ENCODE measurements around the gene MAST3. TPM values are rescaled to one million over a fixed set of nuclear protein-coding genes. Genes with fewer than 3 reads are reported as not detected.
A peak's percentile ranks its signal among the peaks of the same experiment; 100 is the strongest.

The MAST3 gene
- total RNA-seq, 1 donor from 2014 or later, result 5.0 TPM

DNA sequence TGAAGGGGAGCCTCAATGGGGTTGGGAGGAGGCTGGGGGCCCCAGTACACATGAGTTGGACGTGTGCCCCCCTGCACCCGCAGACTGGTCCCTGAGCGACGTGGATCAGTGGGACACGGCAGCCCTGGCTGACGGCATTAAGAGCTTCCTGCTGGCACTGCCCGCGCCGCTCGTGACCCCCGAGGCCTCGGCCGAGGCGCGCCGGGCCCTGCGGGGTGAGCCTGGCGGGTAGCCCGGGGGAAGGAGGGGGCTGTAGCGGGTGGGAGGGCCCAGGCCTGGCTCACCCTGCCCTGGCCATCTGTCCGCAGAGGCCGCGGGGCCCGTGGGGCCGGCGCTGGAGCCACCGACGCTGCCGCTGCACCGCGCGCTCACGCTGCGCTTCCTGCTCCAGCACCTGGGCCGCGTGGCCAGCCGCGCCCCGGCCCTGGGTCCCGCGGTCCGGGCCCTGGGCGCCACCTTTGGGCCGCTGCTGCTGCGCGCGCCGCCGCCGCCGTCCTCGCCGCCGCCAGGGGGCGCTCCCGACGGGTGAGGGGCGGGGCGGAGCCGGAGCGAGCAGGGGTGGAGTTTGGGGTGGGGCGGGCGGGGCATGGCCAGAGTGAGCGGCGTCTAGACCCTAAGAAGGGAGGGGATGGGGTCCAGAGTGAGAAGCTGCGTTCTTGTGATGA lies 63.5 kb downstream of the MAST3 start:
- DNase-seq, result peak; percentile 48

DNA sequence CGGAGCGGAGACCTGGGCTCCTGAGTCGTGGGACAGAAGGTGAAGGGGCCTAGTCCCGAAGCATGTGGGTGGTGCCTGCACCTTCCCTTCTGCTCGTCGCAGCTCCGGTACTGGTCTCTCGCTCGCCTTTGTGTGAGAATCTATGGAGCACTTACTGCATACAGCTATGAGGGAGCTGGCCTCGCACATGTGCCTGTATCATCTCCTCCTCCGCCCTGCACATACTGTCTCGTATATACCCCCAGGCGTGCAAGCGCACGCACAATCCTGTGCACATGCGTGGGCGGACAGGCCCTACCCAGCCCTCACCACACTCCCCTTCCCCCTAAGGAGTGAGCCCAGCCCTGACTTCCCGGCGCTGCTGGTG lies 64.0 kb downstream of the MAST3 start:
- DNase-seq, result no peak

DNA sequence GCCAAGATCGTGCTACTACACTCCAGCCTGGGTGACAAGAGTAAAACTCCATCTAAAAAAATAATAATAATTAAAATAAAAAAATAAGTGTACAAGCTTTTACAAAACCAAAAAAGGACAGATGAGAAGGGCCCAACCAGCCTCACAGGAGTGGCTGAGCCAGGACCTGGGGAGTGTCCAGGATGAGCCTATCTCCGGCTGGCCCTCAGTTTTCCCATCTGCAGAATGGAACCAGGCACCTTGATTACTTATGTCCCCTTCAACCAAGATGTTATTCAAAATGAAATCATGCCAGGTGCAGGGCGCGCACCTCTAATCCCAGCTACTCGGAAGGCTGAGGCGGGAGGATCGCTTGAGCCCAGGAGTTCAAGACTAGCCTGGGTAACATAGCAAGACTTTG lies 66.5 kb downstream of the MAST3 start:
- no peak for DNase-seq

DNA sequence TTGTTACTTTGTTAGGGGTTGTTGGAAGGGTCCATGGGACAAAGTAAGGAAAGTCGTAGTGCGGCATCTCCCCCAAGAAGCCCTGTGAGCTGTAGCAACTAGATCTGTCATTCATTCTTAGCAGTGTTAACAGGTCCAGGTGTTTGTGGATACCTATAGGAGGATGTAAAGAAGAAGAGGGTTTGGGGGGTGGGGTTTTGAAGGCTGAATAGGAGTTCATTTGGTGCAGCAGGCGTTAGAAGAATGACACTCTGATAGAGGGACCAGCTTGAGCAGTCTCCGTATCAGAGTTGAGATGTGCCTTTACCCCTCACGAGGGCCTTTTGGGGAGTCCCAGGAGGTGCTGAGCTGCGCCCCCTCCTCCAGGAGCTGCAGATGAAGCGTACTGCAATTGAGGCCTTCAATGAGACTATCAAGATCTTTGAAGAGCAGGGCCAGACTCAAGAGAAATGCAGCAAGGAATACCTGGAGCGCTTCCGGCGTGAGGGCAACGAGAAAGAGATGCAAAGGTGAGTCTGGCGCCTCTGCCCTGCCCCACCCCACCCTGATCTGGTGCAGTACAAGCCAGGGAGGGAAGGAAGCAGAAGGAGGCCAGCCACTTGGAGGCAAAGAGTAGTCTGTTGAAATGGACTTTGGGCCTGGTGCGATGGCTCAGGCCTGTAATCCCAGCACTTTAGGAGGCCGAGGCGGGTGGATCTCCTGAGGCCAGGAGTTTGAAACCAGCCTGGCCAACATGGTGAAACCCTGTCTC lies 68.4 kb downstream of the MAST3 start:
- DNase-seq, result no peak

DNA sequence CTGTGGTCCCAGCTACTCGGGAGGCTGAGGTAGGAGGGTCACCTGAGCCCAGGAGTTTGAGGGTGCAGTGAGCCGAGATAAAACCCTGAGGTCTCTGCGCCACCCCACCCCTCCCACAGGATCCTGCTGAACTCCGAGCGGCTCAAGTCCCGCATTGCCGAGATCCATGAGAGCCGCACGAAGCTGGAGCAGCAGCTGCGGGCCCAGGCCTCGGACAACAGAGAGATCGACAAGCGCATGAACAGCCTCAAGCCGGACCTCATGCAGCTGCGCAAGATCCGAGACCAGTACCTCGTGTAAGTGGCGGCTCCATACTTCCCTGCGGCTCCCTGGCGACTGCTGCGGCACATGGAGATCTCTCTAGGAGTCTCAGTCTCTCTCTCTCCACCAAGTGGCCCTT lies 69.4 kb downstream of the MAST3 start:
- DNase-seq, result no peak

DNA sequence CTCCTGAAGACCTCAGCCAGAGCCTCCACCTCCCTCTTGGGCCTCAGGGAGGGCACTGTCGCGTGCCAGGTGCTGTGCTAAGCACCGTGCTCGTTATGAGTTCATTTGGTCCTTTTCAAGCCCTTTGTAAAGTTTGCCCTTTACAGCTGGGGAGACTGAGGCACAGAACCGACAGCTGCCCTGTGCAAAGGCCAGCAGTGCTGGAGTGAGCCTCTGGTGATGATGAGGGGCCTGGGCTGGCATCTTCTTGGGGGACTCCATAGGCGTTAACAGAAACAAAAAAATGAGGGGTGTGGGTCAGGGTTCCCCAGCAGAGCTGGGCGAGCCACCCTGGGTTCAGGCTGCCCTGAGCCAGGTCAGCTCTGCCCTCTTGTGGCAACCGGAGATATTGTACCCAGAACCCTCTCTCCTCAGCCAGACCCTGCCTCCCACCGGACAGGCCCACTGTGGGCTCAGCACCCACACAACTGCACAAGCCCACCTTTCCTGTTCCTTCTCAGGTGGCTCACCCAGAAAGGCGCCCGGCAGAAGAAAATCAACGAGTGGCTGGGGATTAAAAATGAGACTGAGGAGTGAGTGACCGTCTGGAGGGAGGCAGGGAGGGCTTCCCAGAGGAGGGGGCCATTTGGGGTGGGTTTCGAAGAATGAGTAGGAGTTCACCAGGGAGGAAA lies 70.5 kb downstream of the MAST3 start:
- DNase-seq, result no peak

DNA sequence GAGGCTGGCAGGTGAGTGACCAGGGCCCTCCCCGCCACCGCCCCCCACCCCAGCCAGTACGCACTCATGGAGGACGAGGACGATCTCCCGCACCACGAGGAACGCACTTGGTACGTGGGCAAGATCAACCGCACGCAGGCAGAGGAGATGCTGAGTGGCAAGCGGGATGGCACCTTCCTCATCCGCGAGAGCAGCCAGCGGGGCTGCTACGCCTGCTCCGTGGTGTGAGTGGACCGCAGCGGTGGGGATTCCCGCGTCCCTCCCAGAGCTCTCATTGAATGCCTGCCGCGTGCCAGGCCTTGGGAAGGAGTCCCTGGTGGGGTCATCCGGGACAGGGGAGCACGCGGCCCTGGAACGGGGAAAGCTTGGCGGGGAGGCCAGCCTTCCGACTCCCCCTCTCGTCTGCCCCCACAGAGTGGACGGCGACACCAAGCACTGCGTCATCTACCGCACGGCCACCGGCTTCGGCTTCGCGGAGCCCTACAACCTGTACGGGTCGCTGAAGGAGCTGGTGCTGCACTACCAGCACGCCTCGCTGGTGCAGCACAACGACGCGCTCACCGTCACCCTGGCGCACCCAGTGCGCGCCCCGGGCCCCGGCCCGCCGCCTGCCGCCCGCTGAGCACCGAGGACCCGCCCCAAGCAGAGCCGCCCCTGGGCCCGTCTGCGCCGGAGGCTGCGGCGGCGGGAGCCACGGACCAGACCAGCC lies 71.2 kb downstream of the MAST3 start:
- DNase-seq, result no peak

DNA sequence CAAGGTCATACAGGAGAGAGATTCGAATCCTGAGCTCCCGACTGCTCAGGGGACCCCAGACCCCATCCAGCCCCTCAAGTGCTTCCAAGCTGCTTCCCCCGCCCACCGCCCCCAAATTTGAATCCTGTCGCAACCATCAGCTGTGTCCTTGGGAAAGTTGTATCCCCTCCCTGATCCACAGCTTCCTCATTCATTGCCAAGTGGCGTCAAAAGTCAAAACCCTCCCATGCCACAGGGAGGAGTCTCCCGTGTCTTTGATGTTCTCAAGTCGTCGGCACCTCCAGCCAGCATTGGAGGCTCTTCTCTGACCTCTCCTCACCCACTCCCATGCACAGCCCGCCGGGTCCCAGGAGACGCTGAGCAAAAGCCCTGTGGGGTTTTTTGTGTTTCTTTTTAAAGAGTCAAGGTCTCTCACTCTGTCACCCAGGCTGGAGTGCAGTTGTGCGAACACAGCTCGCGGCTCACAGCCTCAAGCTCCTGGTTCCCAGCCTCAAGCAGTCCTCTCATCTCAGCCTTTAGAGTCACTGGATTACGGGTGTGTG lies 73.2 kb downstream of the MAST3 start:
- no peak for DNase-seq

DNA sequence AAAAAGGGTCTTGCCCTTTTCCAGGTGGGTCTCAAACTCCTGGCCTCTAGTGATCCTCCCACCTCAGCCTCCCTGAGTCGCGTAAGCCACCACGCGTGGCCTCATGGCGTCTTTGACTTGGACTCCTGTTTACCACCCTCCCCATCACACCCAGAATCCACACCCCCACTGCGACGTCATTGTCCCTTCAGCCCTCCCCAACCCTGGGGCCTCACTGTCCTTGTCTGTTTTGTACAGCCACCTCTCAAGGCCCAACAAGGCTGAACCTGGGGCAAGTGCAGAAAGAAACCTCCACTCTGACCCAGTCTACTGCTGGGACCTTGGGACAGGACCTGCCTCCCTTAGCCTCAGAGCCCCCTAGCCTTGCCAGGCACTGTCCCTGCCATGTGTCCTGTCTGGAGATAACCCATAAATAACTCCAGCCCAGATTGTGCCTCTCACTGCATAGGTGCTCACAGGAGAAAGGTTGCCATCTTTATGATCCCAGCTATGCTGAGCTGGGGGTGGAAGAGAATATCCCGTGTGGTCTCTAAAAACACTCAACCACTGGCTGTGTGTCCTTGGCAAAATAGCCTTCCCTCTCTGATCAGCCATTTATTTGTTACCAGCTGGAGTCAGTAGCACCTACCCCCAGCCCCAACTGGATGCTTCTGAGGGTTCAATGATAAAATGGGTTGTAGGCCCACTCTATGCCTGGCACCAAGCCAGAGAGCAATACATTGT lies 74.2 kb downstream of the MAST3 start:
- DNase-seq, result no peak

DNA sequence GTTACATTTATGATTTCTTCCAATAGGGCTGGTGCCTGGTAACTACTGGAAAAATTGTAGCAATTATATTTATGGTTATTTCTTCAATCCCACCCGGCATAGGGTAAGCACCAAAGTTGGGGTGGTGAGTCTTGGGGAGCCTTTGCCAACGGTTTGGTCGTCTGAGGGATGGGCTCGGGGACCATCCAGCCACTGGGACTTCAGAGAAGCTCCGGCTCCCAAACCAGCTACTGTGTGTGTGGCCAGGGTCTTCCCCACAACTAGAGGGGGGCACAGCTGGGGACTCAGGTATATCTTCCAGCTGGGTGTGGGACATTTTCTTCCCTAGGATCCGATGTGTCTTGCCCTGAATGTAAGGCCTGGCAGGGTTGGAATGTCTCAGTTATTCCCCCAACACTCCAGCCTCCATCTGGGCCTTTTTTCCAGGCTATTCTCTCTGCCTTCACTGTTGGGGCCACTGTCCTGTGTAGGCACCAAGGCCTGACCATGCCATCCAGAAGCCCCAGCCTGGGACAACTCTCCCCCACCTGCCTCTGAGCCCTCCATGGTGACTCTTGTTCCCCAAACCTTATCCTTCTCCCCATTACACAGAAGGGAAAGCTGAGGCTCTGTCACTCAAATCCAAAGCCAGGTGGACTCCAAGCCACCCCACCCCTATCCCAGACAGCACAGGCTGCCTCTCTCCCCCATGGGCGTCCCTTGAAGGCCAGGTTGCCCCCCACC lies 74.9 kb downstream of the MAST3 start:
- DNase-seq, result no peak

DNA sequence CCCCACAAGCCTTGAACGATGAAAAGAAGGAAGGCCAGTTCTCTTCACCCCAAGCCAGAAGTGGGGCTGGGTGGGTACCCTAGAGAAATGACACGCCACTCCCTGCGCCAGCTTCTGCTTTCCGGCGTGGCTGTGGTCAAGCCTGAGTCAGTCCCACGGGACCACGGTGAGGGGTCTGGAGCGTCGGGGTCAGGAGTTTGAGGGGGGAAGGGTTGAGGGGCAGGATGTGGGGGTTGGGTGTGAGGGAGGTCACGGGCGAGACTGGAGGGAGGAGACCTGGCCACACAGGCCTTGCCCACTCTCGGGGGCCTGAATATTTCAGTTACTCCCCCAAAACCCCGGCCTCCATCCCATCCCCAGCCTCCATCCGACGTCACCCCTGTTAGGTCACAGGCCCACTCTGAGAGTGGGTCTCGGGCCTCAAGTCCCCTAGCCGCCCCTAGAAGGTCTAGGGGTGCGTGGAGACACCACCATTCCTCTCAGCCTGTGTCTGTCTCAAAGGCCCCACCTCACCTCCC lies 75.5 kb downstream of the MAST3 start:
- no peak for DNase-seq

DNA sequence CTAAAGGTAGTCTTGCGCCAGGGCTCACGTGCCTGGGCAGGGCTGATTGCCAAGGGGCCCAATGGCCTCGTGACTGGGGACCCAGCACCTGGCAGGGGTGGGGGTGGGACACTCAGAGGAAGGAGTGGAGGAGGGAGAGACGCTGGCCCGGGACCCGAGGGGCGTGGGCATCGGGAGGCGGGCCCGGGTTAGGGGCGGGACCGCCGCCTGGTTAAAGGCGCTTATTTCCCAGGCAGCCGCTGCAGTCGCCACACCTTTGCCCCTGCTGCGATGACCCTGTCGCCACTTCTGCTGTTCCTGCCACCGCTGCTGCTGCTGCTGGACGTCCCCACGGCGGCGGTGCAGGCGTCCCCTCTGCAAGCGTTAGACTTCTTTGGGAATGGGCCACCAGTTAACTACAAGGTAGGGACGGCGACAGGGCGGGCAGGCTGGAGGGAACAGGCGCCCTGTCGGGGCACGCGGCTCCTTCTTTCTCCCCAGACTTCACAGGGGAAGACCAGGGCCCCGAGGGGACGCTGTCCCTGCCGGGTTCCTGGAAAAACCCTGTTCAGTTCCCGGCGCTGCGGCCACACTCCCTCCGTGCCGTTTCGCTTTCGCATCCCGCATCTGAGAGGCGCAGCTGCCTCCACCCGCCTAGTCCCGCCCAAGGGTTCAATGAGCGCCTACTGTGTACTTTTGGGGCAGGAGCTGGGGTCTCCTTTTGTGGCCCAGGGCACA lies 76.2 kb downstream of the MAST3 start, which contains the start of gene IFI30:
Gene IFI30, plus strand, starts transcription at position 242 of the 717 bp plus-strand sequence. Its CDS starts 29 bp downstream, at position 271.
- no peak for DNase-seq

DNA sequence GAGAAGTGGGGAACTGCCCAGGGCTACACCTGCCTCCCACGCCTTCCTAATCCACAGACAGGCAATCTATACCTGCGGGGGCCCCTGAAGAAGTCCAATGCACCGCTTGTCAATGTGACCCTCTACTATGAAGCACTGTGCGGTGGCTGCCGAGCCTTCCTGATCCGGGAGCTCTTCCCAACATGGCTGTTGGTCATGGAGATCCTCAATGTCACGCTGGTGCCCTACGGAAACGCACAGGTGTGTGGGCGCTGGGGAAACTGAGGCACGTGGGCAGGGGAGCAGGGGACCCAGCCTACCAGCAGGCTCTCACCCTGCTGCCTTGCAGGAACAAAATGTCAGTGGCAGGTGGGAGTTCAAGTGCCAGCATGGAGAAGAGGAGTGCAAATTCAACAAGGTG lies 77.4 kb downstream of the MAST3 start:
- no peak for DNase-seq

DNA sequence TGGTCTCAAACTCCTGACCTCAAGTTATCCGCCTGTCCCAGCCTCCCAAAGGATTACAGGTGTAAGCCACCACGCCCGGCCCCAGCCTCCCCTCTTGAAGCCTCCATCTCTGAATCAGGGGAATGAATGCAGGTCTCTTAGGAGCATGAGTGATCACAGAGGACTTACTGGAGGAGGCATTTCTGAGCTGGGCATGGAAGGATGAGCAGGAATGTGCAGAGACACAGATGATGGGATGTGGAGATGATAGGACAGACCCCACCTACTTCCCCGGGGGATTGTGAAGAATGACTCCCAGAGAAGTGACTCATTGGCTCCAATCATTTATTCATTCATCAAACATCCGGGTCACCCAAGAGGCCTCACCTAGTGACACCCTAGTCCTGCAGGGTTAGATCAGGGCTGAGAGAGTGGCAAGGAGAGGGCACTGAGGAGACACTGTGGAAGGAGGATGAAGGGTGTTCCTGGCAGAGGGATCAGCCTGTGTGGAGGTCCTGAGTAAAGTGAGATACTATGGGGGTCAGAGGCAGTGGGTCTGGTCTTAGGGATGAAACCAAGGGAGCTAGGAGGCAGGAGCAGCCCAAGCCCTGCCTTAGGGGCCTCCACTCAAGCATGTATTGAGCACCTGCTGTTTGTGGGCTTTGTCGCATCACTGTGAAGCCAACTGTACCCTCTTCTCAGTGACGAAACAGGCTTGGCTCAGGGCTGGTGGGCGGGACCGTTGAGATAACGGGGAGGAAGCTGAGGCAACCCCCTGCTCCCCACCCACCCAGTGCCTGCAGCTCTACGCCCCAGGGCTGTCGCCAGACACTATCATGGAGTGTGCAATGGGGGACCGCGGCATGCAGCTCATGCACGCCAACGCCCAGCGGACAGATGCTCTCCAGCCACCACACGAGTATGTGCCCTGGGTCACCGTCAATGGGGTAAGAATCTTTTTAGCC lies 79.1 kb downstream of the MAST3 start:
- DNase-seq, result no peak

DNA sequence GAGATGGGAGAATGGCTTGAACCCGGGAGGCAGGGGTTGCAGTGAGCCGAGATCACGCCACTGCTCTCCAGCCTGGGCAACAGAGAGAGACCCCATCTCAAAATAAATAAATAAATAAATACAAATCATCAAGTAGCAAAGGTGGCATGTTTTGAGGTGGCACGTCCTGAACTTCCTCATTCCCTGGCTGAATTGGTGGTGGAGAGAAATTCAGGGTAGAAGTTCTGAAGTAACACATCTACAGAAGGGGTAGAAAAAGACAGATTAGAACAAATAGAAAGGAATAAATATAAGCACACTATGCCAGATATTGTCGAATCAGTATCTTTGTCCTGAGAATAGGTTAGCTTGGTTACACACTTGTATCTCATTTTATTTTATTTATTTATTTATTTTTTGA lies 82.4 kb downstream of the MAST3 start:
- DNase-seq, result no peak

DNA sequence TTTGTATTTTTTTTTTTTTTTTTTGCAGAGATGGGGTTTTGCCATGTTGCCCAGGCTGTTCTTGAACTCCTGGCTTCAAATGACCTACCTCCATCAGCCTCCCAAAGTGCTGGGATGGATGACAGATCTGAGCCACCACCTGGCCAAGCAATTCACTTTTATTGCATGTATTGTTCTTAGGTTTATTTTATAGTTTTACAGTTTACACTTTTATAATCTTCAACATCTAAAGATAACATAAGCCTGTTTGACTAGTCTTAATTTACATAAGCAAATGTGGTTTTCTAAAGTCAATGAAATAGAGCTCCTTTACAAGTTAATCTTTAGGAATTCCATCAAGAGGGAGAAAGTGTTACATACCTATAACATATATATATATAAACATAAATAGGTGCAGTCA lies 86.0 kb downstream of the MAST3 start:
- DNase-seq, result no peak

DNA sequence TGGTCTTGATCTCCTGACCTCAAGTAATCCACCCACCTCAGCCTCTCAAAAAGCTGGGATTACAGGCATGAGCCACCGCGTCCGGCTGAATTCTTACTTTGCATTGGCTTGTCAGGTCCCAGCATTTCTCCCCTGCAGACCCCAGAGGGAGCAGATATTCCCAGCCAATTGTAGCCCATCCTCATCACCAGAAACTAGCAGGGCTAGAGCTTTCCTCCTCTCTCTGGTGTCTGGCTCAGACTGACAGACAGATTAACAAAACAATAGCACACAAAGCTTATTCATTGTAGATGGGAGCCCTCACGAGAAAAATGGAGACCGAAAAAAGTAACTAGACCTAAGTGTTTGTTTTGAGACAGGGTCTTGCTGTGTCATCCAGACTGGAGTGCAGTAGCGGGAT lies 88.0 kb downstream of the MAST3 start:
- DNase-seq, result no peak

DNA sequence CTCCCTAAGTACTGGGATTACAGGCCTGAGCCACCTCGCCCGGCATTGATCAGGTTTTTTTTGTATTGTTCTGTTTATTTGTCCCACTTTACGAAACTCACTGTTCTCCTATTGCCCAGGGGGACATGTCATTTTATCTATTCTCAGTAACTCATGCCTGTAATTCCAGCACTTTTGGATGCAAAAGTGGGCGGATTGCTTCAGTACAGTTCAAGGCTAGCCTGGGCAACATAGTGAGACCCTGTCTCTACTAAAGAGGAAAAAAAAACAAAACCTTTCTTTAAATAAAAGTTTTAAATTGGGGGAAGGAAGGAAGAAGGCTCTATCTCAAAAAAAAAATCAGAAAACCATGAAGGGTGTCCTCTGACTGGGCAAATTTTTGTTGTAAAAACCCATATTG lies 92.7 kb downstream of the MAST3 start:
- DNase-seq, result no peak

DNA sequence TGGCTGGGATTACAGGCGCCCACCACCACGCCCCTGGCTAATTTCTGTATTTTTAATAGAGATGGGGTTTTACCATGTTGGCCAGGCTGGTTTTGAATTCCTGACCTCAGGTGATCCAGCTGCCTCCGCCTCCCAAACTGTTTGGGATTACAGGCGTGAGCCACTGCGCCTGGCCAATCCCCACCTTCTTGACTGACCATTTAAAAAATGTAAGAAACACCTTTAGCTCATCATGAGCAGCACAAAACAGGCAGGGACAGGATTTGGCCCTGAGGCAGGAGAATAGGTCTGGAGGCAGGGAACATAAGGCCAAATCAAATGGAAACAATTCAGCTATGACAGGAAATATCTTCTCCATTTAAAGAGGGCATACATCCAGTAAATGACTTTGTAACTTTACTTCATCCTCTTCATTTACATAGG lies 94.1 kb downstream of the MAST3 start:
- no peak for DNase-seq
